ENCODE data around the gene ROR2. TPM values are rescaled to one million over a fixed set of nuclear protein-coding genes. Genes with fewer than 3 reads are reported as not detected.
A peak's percentile ranks its signal among the peaks of the same experiment; 100 is the strongest.

ROR2 gene
- total RNA-seq, 1 donor: 13.8 TPM

GRCh38 chr9:91758491-91758981 lies 191.5 kb downstream of the ROR2 start:
- H4K20me1 ChIP-seq (ENCODE audit: insufficient read depth, low read length): no peaks in the 10 kb centered on the region
- TF ChIP-seq CTCF (IDR thresholded peaks at IDR 0.05; ENCODE audit: extremely low read depth, low read depth, low read length): peak; percentile 82
- DNase-seq (ENCODE audit: insufficient read length, low spot score, missing footprints): peak; percentile 90

GRCh38 chr9:91757782-91758181 lies 192.2 kb downstream of the ROR2 start:
- no peak overlapping the region for H3K4me3 ChIP-seq (ENCODE audit: insufficient read depth, low read length)
- peaks cover 6% of the 10 kb centered on the region for H3K27me3 ChIP-seq (ENCODE audit: insufficient read depth, low read length)
- H3K36me3 ChIP-seq (ENCODE audit: insufficient read depth, low read length): no peaks in the 10 kb centered on the region
- H4K20me1 ChIP-seq (ENCODE audit: insufficient read depth, low read length): no peaks in the 10 kb centered on the region
- H3K9me3 ChIP-seq (ENCODE audit: low read depth, low read length): no peaks in the 10 kb centered on the region
- no peak for TF ChIP-seq CTCF (IDR thresholded peaks at IDR 0.05; ENCODE audit: extremely low read depth, low read depth, low read length)
- no peaks in the 10 kb centered on the region for H3K79me2 ChIP-seq (ENCODE audit: insufficient read depth, low read length)
- H3K27ac ChIP-seq (ENCODE audit: low read depth, low read length): no peak overlapping the region
- H3K4me1 ChIP-seq (ENCODE audit: insufficient read depth, low read length): no peaks in the 10 kb centered on the region
- no peak overlapping the region for H2AFZ ChIP-seq (ENCODE audit: low read length)
- H3K4me2 ChIP-seq (ENCODE audit: insufficient read depth, low read length): no peak overlapping the region
- no peak for DNase-seq (ENCODE audit: insufficient read length, low spot score, missing footprints)

More at GRCh38 chr9:91758491-91758981, 191.5 kb downstream of the ROR2 start:
- H3K27ac ChIP-seq (ENCODE audit: low read depth, low read length): no peak overlapping the region
- no peaks in the 10 kb centered on the region for H3K4me1 ChIP-seq (ENCODE audit: insufficient read depth, low read length)
- H3K36me3 ChIP-seq (ENCODE audit: insufficient read depth, low read length): no peaks in the 10 kb centered on the region
- H3K4me3 ChIP-seq (ENCODE audit: insufficient read depth, low read length): no peak overlapping the region
- no peak overlapping the region for H3K4me2 ChIP-seq (ENCODE audit: insufficient read depth, low read length)
- no peaks in the 10 kb centered on the region for H3K9me3 ChIP-seq (ENCODE audit: low read depth, low read length)
- no peaks in the 10 kb centered on the region for H3K79me2 ChIP-seq (ENCODE audit: insufficient read depth, low read length)
- H2AFZ ChIP-seq (ENCODE audit: low read length): no peak overlapping the region
- H3K27me3 ChIP-seq (ENCODE audit: insufficient read depth, low read length): peaks cover 9% of the 10 kb centered on the region

- Histone ChIP-seq H3K9me3 (ENCODE audit: low read depth, low read length) (no peaks in the 10 kb centered on the region), H2AFZ (ENCODE audit: low read length) (no peak overlapping the region), H3K4me3 (ENCODE audit: insufficient read depth, low read length) (no peak overlapping the region), H3K4me2 (ENCODE audit: insufficient read depth, low read length) (no peak overlapping the region), H3K27me3 (ENCODE audit: insufficient read depth, low read length) (peaks cover 2% of the 10 kb centered on the region), H3K27ac (ENCODE audit: low read depth, low read length) (no peak overlapping the region), H4K20me1 (ENCODE audit: insufficient read depth, low read length) (no peaks in the 10 kb centered on the region), H3K36me3 (ENCODE audit: insufficient read depth, low read length) (no peaks in the 10 kb centered on the region), H3K4me1 (ENCODE audit: insufficient read depth, low read length) (peaks cover 10% of the 10 kb centered on the region), H3K79me2 (ENCODE audit: insufficient read depth, low read length) (no peaks in the 10 kb centered on the region)
- no peak for TF ChIP-seq CTCF (IDR thresholded peaks at IDR 0.05; ENCODE audit: extremely low read depth, low read depth, low read length)
- DNase-seq (ENCODE audit: insufficient read length, low spot score, missing footprints): no peak
Measured at GRCh38 chr9:91756510-91756780, 193.6 kb downstream of the ROR2 start.

GRCh38 chr9:91755761-91756509 lies 194.1 kb downstream of the ROR2 start:
- Histone ChIP-seq H3K27me3 (ENCODE audit: insufficient read depth, low read length) (peaks cover 2% of the 10 kb centered on the region), H4K20me1 (ENCODE audit: insufficient read depth, low read length) (no peaks in the 10 kb centered on the region)

More at GRCh38 chr9:91755761-91756509, 194.1 kb downstream of the ROR2 start:
- H3K9me3 ChIP-seq (ENCODE audit: low read depth, low read length): no peaks in the 10 kb centered on the region
- no peaks in the 10 kb centered on the region for H3K79me2 ChIP-seq (ENCODE audit: insufficient read depth, low read length)
- H3K27ac ChIP-seq (ENCODE audit: low read depth, low read length): no peak overlapping the region
- no peak overlapping the region for H3K4me2 ChIP-seq (ENCODE audit: insufficient read depth, low read length)
- H3K4me1 ChIP-seq (ENCODE audit: insufficient read depth, low read length): peaks cover 11% of the 10 kb centered on the region
- TF ChIP-seq CTCF (IDR thresholded peaks at IDR 0.05; ENCODE audit: extremely low read depth, low read depth, low read length): no peak
- H2AFZ ChIP-seq (ENCODE audit: low read length): no peak overlapping the region
- DNase-seq (ENCODE audit: insufficient read length, low spot score, missing footprints): no peak
- H3K36me3 ChIP-seq (ENCODE audit: insufficient read depth, low read length): no peaks in the 10 kb centered on the region
- H3K4me3 ChIP-seq (ENCODE audit: insufficient read depth, low read length): no peak overlapping the region

Data from osteoblast (primary cell).